NB4 (cell line): ENCODE results near the gene LRP6.

ENCODE experiments used
- MYC ChIP-seq: IDR thresholded peaks from 2 replicates; pipeline ENCODE4 v1.6.1; 2011; ENCODE audit warnings: low read depth, low read length
- POLR2A ChIP-seq: IDR thresholded peaks from 2 replicates; pipeline ENCODE4 v1.6.1; 2011; ENCODE audit warnings: mild to moderate bottlenecking; ENCODE audit not compliant: insufficient read length; ENCODE audit errors: extremely low read depth
- TF ChIP-seq, protein P1 (sequence below): IDR thresholded peaks from one replicate; pipeline ENCODE4 v1.5.1; 2012; ENCODE audit warnings: low read depth, low read length

DNA sequence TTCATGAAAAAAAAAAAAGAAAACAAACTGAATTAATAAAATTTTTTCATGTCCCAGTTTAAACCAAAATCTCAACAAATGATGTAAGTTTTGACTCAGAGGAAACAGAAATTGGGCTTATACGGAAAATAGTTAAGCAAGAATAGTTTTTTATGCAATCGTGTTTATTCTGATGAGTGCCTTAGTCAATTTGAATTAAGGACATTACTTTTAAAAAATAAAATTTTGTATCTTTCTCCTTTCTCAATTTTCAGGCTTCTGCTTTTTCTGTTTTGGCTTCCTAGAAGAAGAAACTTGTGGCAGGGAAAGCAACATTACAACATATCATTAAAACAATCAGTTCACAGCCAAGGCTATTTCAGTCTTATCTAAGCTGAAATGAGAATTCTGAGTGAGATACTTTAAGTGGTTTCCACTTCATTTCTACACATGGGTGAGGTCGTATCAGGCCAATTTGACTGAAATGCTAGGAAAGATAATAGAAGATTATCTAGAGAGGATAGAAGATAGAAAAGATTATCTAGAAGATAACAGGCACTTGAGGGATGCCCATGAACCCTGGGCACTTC, 143.7 kb downstream of the LRP6 start:
- TF ChIP-seq, protein P1, sequence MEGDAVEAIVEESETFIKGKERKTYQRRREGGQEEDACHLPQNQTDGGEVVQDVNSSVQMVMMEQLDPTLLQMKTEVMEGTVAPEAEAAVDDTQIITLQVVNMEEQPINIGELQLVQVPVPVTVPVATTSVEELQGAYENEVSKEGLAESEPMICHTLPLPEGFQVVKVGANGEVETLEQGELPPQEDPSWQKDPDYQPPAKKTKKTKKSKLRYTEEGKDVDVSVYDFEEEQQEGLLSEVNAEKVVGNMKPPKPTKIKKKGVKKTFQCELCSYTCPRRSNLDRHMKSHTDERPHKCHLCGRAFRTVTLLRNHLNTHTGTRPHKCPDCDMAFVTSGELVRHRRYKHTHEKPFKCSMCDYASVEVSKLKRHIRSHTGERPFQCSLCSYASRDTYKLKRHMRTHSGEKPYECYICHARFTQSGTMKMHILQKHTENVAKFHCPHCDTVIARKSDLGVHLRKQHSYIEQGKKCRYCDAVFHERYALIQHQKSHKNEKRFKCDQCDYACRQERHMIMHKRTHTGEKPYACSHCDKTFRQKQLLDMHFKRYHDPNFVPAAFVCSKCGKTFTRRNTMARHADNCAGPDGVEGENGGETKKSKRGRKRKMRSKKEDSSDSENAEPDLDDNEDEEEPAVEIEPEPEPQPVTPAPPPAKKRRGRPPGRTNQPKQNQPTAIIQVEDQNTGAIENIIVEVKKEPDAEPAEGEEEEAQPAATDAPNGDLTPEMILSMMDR, result no peak
- TF ChIP-seq POLR2A (no peak), MYC (no peak)
